Osteocyte (in vitro differentiated cells): ENCODE data around the gene RTN4IP1. TPM values are rescaled to one million over a fixed set of nuclear protein-coding genes. Genes with fewer than 3 reads are reported as not detected.

Source experiments
- DNase-seq: peaks from one replicate; pipeline ENCODE4 v3.0.0; 2021; ENCODE audit warnings: mixed read lengths; ENCODE audit not compliant: unreplicated experiment; ENCODE audit errors: extremely low spot score
- H3K27ac Mint-ChIP-seq: one replicate; pipeline ENCODE4 v1.8.0; 2021; ENCODE audit warnings: mild to moderate bottlenecking, mixed read lengths; ENCODE audit not compliant: unreplicated experiment
- H3K27me3 Mint-ChIP-seq: one replicate; pipeline ENCODE4 v1.8.0; 2021; ENCODE audit warnings: mixed read lengths; ENCODE audit not compliant: unreplicated experiment
- H3K36me3 Mint-ChIP-seq: one replicate; pipeline ENCODE4 v1.8.0; 2021; ENCODE audit warnings: mixed read lengths; ENCODE audit not compliant: unreplicated experiment
- H3K4me1 Mint-ChIP-seq: one replicate; pipeline ENCODE4 v1.8.0; 2021; ENCODE audit warnings: mixed read lengths; ENCODE audit not compliant: unreplicated experiment
- H3K4me3 Mint-ChIP-seq: one replicate; pipeline ENCODE4 v1.8.0; 2021; ENCODE audit warnings: mild to moderate bottlenecking, moderate library complexity, mixed read lengths; ENCODE audit not compliant: unreplicated experiment
- H3K9me3 Mint-ChIP-seq: one replicate; pipeline ENCODE4 v1.8.0; 2021; ENCODE audit warnings: mixed read lengths; ENCODE audit not compliant: unreplicated experiment
- total RNA-seq: library from RNA; stranded (reverse); gene quantifications from 2 replicates; pipeline ENCODE4 v1.2.1, GENCODE V29; 2021
- TF ChIP-seq, protein P1 (sequence below): fragments of 200-600 bp; sonication (generic); IDR thresholded peaks from 2 replicates; pipeline ENCODE4 v1.5.0; 2021; ENCODE audit warnings: antibody characterized with exemption, mild to moderate bottlenecking, moderate library complexity

The RTN4IP1 gene
- total RNA-seq, 1 donor from 2014 or later, result 5.0 TPM

- Mint-ChIP-seq H3K27me3 (no peaks in the 10 kb centered on the region), H3K36me3 (peaks cover 6% of the 10 kb centered on the region), H3K4me3 (no peak overlapping the region), H3K4me1 (peaks cover 12% of the 10 kb centered on the region), H3K9me3 (no peaks in the 10 kb centered on the region), H3K27ac (peak overlapping the region; percentile 72)
- DNase-seq, result no peak
- TF ChIP-seq, protein P1, sequence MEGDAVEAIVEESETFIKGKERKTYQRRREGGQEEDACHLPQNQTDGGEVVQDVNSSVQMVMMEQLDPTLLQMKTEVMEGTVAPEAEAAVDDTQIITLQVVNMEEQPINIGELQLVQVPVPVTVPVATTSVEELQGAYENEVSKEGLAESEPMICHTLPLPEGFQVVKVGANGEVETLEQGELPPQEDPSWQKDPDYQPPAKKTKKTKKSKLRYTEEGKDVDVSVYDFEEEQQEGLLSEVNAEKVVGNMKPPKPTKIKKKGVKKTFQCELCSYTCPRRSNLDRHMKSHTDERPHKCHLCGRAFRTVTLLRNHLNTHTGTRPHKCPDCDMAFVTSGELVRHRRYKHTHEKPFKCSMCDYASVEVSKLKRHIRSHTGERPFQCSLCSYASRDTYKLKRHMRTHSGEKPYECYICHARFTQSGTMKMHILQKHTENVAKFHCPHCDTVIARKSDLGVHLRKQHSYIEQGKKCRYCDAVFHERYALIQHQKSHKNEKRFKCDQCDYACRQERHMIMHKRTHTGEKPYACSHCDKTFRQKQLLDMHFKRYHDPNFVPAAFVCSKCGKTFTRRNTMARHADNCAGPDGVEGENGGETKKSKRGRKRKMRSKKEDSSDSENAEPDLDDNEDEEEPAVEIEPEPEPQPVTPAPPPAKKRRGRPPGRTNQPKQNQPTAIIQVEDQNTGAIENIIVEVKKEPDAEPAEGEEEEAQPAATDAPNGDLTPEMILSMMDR, result no peak
These were observed 8.2 kb downstream of the RTN4IP1 start for GRCh38 chr6:106620931-106621672.

GRCh38 chr6:106619223-106619622 lies 10.1 kb downstream of the RTN4IP1 start:
- no peak overlapping the region for H3K4me3 Mint-ChIP-seq
- peaks cover 8% of the 10 kb centered on the region for H3K36me3 Mint-ChIP-seq
- TF ChIP-seq, protein P1, result no peak
- no peaks in the 10 kb centered on the region for H3K27me3 Mint-ChIP-seq
- H3K27ac Mint-ChIP-seq, result no peak overlapping the region
- H3K4me1 Mint-ChIP-seq, result peaks cover 12% of the 10 kb centered on the region
- DNase-seq, result no peak
- H3K9me3 Mint-ChIP-seq, result no peaks in the 10 kb centered on the region

- Mint-ChIP-seq H3K4me1 (peaks cover 12% of the 10 kb centered on the region), H3K9me3 (no peaks in the 10 kb centered on the region), H3K27me3 (no peaks in the 10 kb centered on the region), H3K4me3 (no peak overlapping the region), H3K36me3 (peaks cover 10% of the 10 kb centered on the region), H3K27ac (no peak overlapping the region)
- TF ChIP-seq, protein P1, result no peak
- DNase-seq, result no peak
These were observed 11.0 kb downstream of the RTN4IP1 start for GRCh38 chr6:106618324-106618723.

GRCh38 chr6:106617857-106618256 lies 11.4 kb downstream of the RTN4IP1 start:
- H3K36me3 Mint-ChIP-seq, result peaks cover 10% of the 10 kb centered on the region
- TF ChIP-seq, protein P1, result no peak
- H3K4me3 Mint-ChIP-seq, result no peak overlapping the region
- H3K4me1 Mint-ChIP-seq, result peaks cover 12% of the 10 kb centered on the region
- no peak overlapping the region for H3K27ac Mint-ChIP-seq
- no peaks in the 10 kb centered on the region for H3K27me3 Mint-ChIP-seq
- no peaks in the 10 kb centered on the region for H3K9me3 Mint-ChIP-seq
- DNase-seq, result no peak

DNA sequence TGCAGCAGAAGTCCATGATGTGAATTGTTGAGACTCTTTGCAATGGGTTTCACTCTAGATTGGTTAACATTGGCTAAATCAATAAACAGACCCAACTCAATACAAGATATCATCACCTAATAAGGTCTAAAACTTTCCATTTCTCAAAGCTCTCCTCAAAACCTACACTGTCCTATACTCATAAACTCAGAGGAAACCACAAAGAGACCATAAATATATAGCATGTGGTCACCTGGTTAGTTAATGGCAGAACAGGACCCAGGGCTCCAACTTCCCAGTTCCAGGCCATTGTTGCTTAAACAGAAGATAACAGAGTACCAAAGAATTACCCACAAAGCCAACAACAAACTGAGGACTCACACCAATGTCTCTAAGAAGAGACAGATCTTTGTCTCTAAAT lies 12.0 kb downstream of the RTN4IP1 start:
- H3K9me3 Mint-ChIP-seq, result no peaks in the 10 kb centered on the region
- no peak for DNase-seq
- peaks cover 12% of the 10 kb centered on the region for H3K4me1 Mint-ChIP-seq
- H3K4me3 Mint-ChIP-seq, result no peak overlapping the region
- peaks cover 13% of the 10 kb centered on the region for H3K36me3 Mint-ChIP-seq
- no peak overlapping the region for H3K27ac Mint-ChIP-seq
- no peaks in the 10 kb centered on the region for H3K27me3 Mint-ChIP-seq
- TF ChIP-seq, protein P1, result no peak
